ENCODE results near the gene AGAP5.
"Not testable (repeated sequence)": the region's sequence is repeated elsewhere in the genome, so short reads cannot be mapped to it uniquely, and the experiment has no call there.

DNA sequence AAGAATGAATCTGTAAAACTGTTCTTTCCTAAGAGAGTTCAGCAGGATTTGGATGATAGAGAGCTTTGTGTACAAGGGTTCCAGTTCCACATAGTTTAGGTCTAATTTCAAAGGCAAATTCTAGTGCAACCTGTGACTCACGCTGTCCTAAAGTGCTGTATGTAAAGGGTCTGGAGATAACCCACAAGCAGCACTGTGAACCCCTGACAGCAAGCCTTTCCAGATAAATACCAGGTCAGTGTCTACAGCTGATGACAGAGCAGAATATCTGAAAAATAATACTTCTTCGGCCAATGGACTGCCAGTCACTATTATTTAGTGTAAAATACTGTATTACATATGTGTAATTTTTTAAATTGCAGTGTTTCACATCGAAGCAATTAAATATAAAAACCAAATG is 16.0 kb upstream of the AGAP5 start:
- TF ChIP-seq CTCF, POLR2A (IDR thresholded peaks at IDR 0.05): not testable (repeated sequence)

Measured in suprapubic skin (tissue), 3 donors.